GM06990 (cell line): ENCODE measurements around the gene CCL27.

Source experiments
- DNase-seq: peaks from one replicate; pipeline ENCODE4 v3.0.0-alpha.2; 2011; ENCODE audit not compliant: insufficient read length; ENCODE audit errors: extremely low read depth
- H3K27me3 ChIP-seq: replicated peaks from 2 replicates; pipeline ENCODE4 v1.6.0; 2011; ENCODE audit warnings: low read length; ENCODE audit not compliant: control insufficient read depth, insufficient read depth
- H3K36me3 ChIP-seq: 2 replicates; pipeline ENCODE4 v1.5.1; 2011; ENCODE audit warnings: low read length; ENCODE audit not compliant: control insufficient read depth, insufficient read depth
- H3K4me3 ChIP-seq: replicated peaks from 2 replicates; pipeline ENCODE4 v1.5.1; 2011; ENCODE audit warnings: low read depth, mild to moderate bottlenecking, control low read depth, low read length
- TF ChIP-seq, protein P1 (sequence below): IDR thresholded peaks from 2 replicates; pipeline ENCODE4 v1.5.1; 2011; ENCODE audit warnings: low read length, control low read depth, mild to moderate bottlenecking, inconsistent platforms; ENCODE audit not compliant: insufficient read depth, poor library complexity, severe bottlenecking

CCL27 gene

DNA sequence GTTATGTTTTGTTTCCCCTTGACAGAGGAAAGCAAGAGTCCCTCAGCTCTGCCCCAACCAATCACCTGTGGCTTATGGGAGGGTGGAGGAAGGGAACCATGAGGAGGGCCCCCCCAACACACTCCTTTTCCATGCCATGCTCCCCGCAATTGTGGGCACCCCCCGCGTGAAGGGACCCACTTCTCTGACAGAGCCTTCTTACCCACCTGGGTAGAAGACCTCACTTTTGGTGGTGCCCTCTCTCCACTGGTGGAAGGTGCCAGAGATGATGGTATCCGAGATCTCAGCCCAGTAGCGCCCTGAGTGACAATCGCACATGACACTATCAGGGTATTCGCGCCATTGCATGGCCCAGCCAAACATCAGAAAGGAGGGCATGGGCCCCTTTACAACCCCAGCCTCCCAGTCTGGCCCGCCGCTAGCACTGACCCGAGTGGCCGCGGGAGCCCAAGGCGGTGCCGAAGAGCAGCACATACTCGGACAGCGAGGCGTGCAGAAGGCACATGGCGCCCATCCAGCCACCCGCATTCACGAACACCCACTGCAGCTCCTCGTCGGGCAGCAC, 25.6 kb downstream of the CCL27 start:
- no peaks in the 10 kb centered on the region for H3K27me3 ChIP-seq
- no peak for DNase-seq
- peak overlapping the region; percentile 68 for H3K4me3 ChIP-seq
- TF ChIP-seq, protein P1, sequence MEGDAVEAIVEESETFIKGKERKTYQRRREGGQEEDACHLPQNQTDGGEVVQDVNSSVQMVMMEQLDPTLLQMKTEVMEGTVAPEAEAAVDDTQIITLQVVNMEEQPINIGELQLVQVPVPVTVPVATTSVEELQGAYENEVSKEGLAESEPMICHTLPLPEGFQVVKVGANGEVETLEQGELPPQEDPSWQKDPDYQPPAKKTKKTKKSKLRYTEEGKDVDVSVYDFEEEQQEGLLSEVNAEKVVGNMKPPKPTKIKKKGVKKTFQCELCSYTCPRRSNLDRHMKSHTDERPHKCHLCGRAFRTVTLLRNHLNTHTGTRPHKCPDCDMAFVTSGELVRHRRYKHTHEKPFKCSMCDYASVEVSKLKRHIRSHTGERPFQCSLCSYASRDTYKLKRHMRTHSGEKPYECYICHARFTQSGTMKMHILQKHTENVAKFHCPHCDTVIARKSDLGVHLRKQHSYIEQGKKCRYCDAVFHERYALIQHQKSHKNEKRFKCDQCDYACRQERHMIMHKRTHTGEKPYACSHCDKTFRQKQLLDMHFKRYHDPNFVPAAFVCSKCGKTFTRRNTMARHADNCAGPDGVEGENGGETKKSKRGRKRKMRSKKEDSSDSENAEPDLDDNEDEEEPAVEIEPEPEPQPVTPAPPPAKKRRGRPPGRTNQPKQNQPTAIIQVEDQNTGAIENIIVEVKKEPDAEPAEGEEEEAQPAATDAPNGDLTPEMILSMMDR = no peak
- no peaks in the 10 kb centered on the region; the same call in 1 of the 2 replicates for H3K36me3 ChIP-seq

DNA sequence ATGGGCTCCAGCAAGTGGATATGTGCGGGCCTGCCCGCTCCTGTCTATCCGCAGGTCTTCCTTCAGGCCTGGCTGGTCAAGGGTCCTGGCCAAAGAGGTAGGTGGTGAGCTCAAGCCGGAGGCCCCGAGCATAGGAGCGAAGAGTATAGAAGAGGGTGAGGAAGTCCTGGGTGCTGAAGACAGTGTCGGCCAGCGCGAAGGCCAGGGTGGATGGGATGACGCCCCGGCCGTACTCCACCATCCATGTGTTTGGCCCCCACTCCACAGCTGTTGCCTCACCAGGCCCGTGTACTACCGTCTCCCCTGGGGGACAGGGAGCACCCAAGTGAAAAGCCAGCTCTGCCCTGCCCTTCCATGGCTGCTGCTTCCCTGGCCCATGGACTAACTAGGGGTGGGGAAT, 26.9 kb downstream of the CCL27 start:
- TF ChIP-seq, protein P1 = no peak
- DNase-seq = no peak
- no peaks in the 10 kb centered on the region; the same call in 1 of the 2 replicates for H3K36me3 ChIP-seq
- H3K4me3 ChIP-seq = no peak overlapping the region
- no peaks in the 10 kb centered on the region for H3K27me3 ChIP-seq

DNA sequence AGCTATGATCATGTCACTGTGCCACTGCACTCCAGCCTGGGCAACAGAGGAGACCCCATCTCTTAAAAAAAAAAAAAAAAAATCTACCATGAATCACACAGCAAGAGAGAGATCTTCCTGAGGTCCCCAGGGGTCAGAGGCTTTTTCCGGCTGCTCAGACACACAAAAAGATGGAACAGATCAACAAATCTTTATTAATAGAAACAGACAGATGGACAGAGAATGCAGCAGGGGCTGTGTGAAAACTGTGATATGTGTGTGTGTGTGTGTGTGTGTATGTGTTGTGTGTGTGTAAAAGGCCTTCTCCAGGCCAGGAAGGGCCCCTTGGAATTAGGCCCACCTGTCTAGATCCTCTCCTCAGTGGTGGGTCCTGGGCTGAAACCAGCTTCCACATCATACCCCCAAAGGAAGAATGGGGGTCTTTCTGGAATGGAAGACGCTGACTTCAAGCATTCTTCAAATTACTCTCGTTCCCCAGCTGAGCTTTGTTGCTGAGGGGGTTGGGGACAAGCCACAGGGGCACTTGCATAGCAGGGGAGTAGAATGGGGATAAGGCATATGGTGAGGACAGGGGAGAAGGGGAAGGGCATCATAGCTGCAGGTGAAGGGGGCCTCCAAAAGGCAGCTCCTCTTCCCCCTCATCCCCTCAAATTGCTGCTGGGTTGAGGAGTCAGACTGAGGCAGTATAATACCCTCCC, 27.8 kb downstream of the CCL27 start:
- H3K27me3 ChIP-seq = no peaks in the 10 kb centered on the region
- no peaks in the 10 kb centered on the region; the same call in 1 of the 2 replicates for H3K36me3 ChIP-seq
- DNase-seq = no peak
- no peak overlapping the region for H3K4me3 ChIP-seq
- TF ChIP-seq, protein P1 = no peak

DNA sequence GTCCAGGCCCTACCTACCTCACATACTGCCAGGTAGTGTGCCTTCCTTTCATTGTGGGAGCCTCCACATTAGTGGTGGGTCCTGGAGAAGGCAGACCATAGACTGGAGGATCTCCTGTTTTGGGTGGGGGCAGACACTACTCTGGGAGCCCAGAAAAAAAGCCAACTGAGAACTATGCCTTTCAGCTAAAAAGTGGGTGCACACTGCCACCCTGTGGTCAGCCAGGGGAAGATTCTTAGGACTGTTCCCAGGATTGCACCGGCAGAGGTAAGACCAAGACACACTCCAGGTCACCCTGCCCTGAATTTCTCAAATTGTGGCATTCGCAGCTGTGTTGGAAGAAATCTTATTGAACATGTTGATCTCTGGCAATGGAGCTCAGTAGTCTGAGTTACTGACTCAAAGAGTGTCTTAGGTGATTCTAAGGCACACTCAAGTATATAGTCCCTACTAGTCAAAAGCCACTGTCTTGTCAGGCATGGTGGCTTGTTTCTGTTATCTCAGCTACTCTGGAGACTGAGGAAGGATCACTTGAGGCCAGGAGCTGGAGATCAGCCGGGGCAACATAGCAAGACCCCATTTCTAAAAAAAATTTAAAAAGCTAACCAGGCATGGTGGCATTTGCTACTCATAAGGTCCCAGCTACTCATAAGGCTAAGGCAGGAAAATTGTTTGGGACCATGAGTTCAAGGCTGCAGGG, 28.5 kb downstream of the CCL27 start:
- no peak overlapping the region for H3K4me3 ChIP-seq
- TF ChIP-seq, protein P1 = peak; percentile 86
- DNase-seq = no peak
- no peaks in the 10 kb centered on the region; the same call in 1 of the 2 replicates for H3K36me3 ChIP-seq
- peaks cover 2% of the 10 kb centered on the region; the same call in 1 of the 2 replicates for H3K27me3 ChIP-seq

DNA sequence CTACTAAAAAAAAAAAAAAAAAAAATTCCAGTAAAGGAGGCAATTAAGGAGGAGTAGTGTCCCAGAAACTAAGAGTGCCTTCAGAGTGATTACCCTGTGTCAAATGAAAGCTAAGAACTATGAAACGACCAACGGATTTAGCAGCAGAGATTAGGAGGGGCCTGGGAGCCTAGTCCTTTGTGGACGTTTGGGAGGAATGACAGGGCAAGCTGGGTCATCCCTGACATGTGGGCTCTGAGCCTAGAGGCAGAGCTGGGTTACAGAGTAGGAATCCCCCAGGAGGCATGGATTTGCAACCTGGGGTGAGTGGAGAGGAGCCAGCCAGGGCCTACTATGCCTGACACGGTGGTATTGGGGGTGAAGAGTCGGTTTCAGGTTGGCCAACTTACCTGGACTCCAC, 29.3 kb downstream of the CCL27 start:
- H3K36me3 ChIP-seq = no peaks in the 10 kb centered on the region; the same call in 1 of the 2 replicates
- no peak for DNase-seq
- no peak overlapping the region for H3K4me3 ChIP-seq
- TF ChIP-seq, protein P1 = no peak
- H3K27me3 ChIP-seq = peaks cover 2% of the 10 kb centered on the region; the same call in 1 of the 2 replicates
